ENCODE measurements around the gene HVCN1.

- 0 out of 2 replicates have a peak, but pooled peaks have one; percentile 73 for TF ChIP-seq TAF1 (IDR thresholded peaks at IDR 0.05; ENCODE audit: borderline replicate concordance, insufficient read depth, low read length)
- TF ChIP-seq FOXP2 (optimal IDR thresholded peaks at IDR 0.05; ENCODE audit: borderline replicate concordance, extremely low read depth, extremely low read length, insufficient read depth) = peak; percentile 68
Measured at GRCh38 chr12:110613771-110614684, 74.9 kb downstream of the HVCN1 start, which contains the start of gene TCTN1.

All from PFSK-1 (cell line).